Inferior parietal cortex (tissue), 1 donor: ENCODE results near the gene IL2.

ENCODE experiments used
- DNase-seq: peaks from one replicate; pipeline ENCODE4 v3.0.0-alpha.2; 2016; ENCODE audit errors: extremely low spot score

Gene IL2

DNA sequence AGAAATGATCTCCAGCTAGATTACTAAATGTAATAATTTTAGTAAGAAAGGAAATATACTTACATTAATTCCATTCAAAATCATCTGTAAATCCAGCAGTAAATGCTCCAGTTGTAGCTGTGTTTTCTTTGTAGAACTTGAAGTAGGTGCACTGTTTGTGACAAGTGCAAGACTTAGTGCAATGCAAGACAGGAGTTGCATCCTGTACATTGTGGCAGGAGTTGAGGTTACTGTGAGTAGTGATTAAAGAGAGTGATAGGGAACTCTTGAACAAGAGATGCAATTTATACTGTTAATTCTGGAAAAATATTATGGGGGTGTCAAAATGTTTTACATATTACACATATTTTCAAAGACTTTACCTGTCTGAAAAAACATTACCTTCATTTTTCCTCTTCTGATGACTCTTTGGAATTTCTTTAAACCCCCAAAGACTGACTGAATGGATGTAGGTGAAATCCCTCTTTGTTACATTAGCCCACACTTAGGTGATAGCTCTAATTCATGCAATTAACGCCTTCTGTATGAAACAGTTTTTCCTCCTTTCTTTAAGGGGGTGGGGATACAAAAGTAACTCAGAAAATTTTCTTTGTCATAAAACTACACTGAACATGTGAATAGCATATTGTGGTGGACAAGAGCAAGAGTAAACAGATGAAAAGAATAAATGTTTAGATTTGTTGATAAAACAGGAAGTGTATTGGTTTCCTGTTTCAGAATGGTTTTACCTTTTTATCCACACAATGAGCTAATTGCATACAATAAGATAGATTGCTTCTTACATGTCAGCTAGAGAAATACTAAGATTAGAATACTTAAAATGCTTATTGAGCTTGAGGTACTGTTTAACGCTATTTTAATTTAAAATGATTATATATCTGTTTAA, at the start of gene IL2:
TSS of gene IL2 (minus strand) at position 495 of the 886 bp plus-strand sequence. CDS start at position 210, 285 bp downstream.
- DNase-seq, result no peak

DNA sequence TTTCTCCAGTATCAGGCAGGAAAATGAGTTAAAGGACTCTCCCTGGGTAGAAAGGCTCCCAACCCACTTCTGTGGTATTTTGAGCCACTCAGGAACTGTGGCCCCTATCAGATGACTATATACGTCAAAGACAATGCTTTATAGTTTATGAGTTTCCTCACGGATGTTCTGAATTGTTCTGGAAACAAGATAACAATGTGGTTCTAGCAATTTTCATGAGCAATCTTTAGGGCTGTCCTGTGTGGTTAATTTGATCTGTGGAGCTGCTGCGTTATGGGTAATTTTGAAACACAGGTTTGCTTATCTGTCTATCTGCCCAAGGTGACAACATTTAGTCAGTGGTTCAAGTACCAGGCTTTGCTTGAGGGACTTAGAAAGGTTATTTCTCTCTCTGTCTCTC, 46.7 kb upstream of the IL2 start:
- no peak for DNase-seq

DNA sequence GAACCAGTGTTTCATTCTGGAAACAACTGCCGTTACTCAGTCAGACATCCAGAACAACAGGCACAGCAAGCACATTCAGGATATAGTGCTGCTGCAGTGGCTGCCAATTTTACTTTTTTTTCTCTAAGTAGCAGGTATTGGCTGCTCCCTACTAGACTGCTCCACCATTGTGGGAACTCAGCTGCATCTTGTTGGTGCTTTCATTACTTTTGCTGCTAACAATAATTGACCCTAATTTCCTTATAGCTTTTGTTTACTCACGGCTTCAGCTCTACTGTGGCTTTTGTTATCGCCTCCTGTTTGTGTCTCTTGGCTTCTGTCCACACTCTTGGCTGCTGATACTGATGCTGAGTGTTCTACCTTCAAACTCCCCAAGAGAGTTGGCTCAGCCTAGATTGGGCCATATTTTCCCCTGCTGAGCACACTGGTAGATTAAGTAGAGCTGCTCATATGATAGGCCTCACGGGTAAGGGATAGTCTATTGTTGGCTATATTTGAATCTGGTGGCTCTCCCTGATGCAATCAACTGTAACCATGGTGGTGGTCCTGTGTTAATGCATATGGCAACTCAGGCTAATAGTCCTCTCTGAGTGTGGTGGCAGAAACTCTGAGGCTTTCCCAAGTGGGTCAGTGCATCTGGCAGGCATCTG, 44.5 kb upstream of the IL2 start:
- no peak for DNase-seq

DNA sequence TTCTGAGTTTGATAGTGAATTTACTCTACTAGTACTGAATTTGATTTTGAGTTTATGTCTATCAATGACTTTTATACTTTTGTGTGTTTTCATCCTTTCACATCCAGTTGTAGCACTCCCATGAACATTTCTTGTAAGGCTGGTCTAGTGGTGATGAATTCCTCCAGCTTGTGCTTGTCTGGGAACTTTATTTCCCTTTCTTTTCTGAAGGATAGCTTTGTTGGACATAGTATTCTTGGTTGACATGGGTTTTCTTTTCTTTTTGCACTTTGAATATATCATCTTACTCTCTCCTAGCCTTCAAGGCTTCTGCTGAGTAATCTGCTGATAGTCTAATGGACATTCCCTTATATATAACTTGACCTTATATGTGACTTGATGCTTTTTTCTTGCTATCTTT, 32.5 kb upstream of the IL2 start:
- DNase-seq, result no peak

DNA sequence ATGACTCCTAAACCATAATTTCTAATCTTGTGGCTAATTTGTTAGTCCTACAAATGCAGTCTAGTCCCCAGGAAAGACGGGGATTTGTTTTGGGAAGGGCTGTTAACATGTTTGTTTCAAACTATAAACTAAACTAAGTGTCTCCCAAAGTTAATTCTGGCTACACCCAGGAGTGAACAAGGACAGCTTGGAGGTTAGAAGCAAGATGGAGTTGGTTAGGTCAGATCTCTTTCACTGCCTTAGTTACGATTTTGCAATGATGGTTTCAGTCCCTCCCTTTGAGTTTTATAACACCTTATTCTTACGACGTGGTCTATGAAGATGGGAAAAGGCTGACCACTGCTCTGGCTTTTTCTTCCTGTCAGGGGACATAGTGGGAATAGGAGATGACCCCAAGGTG, 27.0 kb upstream of the IL2 start:
- DNase-seq, result no peak

DNA sequence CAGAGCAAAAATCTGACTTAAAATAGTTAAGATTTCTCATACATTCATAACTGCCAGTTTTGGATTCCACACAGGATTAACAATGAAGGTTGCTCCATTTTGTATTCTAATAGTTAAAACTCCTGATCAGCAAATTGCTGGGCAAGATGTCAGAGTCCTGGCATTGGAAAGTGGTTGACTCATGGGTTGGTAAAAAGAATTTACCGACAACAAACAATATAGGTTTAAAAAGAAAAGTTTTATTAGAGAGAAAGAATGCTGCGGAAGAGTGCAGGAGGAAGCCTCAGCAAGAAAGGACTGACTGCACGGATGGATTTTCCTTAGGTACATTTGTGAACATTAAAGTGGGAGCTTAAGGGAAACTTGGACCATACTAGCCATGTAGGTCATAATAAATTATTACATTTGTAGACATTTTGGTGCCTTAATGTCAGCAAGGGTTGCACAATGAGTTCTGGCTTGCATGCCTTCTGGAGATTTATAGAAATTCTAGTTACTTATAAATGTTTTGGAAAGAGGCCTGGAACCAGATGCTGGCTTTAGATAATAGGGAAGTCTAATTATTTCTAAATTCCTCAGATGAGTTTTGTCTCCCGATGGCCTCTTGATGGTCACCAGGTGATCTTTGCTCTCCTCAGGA, 25.4 kb upstream of the IL2 start:
- DNase-seq, result no peak

DNA sequence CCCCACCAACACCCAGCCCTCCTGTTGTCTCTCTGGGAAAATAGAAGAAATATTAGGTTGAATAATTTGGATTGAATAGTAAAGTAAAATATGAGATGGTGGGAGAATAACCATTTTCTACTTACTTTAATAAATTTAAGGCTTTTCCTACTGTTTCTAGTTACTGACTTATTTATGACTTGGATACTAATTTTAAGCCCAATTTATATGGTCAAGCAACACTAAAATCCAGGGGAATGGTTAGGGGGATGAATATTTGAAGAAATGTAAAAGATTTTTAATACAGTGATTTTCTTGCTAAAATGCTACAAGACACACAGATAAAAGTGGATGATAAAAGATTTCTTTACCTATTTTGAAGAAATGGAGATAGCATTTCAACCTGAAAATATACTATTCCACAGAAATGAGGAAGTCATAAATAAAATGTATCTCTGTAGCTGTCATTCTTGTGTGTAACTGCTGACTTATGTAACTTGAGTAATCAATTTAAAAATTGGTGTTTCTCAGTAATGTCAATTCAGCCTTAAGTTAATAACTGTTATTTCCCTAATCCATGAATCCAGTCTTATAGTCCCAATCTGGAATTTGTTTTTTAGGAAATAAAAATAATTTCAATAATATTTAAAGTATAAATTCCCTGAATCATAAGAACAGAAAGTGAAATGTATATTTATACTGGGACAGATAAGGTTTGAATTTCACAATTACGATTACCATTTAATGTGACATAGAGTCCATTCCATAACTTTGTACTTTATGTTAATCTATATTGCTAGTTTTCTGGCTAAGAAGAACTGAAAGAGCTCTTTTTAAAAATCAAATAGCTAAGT, 24.3 kb upstream of the IL2 start:
- DNase-seq, result no peak

DNA sequence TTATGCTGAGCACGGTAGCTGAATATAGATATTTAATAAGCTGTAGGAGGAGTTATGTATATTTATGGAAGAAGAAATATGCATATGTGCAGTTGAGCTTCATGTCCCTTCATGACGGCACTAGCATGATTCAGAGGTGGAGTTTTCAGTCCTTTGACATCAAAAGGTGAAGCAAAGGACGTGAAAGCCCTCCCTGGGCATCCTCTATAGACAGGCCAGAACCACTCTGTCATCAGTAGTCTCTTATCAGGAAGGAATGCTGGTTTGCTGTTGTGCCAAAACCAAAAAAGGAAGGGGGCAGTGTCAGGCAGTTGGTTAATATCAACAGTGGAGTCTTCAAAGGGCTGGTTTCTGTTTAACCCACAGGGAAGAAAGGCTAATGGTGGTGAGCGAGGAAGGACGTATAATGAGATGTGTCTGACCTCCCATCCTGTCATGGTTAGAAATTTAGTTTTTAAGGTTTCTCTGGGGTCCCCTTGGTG, 23.5 kb upstream of the IL2 start:
- no peak for DNase-seq

DNA sequence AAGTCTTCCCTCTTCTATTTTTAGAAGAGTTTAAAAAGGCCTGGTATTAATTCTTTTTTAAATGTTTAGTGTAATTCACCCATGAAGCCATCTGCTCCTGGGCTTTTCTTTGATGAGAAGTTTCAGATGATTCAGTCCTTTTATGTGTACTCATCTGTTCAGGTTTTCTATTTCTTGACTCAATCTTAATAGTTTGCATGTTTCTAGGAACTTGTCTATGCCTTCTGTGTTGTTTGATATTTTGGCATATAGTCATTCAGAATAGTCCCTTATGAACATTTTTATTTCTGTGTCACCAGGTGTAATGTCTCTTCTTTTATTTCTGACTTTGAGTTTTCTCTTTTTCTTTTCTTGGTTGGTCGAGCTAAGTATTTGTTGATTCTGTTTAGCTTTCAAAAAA, 20.2 kb upstream of the IL2 start:
- no peak for DNase-seq

DNA sequence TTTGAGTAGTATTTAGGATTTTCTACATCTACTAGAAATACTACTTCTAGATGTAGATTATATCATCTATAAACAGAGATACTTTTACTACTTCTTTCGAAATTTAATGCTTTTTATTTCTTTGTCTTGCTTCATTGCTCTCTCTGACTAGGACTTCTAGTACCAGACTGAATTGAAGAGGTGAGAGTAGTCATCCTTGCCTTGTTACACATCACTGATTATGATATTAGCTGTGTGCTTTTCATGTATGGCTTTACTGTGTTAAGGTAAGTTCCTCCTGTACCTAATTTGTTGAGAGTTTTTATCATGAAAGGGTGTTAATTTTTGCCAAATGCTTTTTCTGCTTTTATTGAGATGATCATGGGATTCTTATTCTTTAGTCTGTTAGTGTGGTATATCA, 19.6 kb upstream of the IL2 start:
- DNase-seq, result no peak

DNA sequence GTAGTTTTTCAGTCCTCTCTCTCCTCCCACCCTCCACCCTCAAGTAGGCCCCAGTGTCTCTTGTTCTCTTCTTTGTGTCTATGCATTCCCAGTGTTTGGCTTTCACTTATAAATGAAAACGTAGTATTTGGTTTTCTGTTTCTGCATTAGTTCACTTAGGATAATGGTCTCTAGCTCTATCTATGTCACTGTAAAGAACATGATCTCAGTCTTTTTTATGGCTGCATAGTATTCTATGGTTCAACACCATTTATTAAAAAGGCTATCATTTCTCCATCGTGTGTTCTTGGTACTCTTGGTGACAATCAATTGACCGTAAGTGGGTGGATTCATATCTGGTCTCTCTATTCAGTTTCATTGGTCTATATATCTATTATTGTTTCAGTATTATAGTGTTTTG, 18.7 kb upstream of the IL2 start:
- no peak for DNase-seq

DNA sequence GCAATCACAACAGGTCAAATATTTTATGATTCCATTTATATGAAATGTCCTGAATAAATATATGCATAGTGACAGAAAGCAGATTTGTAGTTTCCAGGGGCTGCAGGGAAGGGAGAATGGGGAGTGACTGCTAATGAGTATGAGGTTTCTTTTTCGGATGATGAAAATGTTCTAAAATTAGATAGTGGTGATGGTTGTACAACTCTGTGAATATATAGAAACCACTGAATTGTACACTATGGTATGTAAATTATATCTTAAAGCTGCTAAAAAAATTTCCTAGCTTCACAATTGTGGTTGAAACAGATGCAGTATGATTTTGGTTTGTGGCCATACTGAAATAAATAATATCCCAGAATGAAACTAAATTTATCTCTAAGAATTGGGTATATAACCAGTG, 12.9 kb upstream of the IL2 start:
- DNase-seq, result no peak

DNA sequence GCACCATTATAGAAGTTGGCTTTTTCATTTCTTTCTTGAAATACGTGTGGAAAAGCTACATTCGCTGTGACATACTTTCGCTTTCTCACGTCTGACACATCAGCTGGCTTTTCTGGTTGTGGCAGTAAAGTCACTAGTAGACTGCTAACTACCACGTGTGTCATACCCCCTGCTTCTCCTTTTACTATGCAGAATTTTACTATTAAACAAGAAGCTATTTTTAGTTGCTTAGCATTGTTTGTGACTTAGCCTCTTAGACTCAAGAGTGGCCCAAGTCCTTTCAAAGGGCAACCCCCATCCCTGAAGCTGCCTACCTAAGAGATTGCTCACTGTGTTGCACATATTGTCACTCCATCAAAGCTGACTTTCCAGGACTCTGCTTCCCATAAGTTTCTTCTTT, 2.1 kb upstream of the IL2 start:
- no peak for DNase-seq

DNA sequence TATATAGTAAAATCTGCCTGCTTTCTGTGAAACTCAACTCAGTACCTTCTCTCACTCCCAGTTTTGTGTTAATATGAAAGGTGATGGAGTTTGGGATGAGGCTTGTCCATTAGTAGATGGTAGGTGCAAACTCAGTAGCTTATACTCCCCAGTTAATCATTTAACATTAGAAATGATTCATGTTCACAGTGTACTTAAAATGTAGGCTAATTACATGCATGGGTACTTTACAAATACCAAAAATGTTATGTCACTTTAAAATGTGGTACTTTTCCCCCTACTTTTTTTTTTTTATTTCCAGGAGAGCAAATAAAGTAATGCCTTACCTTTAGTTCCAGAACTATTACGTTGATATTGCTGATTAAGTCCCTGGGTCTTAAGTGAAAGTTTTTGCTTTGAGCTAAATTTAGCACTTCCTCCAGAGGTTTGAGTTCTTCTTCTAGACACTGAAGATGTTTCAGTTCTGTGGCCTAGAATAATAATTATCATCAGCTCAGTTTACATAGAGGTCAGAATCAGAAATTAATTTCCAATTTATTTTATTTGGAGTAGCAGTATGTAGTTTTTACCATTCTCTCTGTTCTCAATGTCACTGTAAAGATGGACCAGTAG, 3.0 kb downstream of the IL2 start:
- no peak for DNase-seq

DNA sequence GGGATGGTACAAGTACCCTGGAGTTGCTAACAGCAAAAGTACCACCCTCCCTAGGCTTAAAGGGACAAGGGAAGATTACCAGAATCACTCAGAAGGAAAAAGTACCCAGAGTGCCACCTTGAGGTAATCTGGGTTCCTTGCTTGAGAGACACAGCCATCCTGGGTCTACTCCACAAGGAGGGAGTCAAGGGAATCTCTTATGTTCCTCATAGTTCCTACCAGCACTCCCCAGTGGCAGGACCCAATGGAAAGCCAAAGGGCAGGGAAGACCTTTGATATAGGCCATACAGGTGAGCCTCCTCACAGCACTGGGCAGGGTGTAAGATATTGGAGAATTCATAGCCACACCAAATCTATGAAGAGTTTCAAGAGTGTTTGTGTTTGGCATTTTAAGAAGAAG, 5.7 kb downstream of the IL2 start:
- no peak for DNase-seq

DNA sequence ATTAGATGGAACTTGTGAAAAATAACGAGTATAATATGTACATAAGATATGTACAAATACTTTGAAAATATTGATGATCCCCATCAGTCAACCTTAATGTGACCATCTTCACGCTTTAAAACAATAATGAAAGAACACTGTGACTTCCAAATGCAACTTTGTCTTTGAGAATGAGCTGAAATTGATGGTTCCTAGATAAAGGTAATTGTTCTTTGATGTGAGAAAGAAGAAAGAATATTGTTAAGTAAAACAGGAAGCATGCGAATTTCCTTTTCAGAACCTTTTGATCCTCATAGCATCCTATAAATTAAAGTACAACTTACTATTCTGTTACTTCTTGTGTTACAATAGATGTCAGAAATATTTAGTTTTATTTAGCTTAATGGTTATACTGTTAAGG, 22.2 kb downstream of the IL2 start:
- no peak for DNase-seq

DNA sequence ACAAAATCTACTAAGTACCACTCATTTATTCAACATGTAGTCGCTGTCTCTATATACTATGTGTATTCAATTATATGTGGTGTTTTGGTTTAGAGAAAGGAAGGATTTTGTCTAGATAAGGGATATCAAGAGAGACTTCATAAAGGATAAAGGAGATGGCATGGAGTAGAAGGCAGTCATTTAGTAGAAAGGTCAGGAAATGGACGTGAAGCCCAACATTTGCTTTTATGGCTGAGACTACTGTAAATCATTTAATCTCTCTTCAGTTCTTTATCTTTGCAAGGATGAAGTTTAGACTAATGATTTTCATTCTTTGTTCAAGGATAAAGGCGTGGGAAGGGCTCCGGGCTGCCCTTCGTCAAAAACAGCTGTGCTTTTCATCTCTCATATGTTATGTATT, 25.2 kb downstream of the IL2 start:
- no peak for DNase-seq

DNA sequence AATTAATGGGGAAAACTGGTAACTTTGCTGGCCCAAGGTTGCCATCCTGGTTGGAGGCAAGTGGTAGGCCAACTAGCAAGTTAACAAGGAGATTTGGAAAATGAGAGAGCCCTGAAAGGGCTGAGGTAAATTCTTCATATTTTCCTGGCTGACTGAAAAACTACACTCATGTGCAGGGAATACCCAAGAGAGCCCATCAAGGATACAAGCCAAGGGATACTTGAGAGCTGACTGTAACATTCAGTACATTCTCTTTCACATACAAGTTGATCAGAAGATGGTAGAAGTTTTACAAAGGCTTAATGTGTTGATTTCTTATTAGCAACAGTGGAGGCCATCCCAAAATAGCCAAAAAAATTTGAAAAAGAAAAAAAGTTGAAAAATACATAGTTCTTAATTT, 33.3 kb downstream of the IL2 start:
- DNase-seq, result no peak

DNA sequence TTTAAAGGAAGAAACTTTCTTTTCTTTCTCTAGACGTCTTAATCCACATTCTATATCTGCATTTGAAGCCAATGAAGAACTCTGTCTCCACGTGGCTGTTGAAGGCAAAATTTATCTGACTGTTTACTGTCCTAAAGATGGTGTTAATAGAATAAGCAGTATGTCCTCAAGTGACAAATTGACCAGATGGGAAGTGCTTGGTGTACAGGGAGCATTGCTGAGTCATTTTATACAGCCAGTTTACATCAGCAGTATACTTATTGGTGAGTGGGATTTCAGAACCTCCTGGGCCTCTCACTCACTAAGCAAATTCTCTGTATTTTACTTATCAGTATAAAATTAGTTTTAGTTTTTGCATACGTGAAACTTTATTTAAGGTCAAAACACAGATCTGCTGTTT, 44.0 kb downstream of the IL2 start:
- no peak for DNase-seq

DNA sequence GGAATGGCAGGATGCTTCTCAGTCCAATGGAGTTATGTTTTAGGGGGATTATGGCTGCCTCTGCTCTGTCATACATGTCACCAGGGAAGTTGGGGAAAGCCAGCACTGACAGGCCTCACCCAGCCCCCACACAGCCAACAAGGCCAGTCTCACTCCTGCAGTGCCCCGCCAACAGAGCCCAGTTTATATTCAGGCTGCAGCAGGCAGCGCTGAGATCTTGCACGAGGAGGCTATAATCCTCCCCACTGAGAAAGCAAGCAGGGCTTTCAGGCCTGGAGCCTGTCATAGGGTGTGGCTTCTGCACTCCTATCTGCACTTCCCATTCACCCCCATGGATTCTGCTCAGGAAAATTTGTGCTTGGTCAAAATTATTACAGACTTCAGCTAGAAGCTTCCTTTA, 52.7 kb downstream of the IL2 start:
- DNase-seq, result no peak
